HG02852 (cell line): ENCODE results near the gene PHLDB2.

Experiments used
- ATAC-seq: cut with Tn5 transposase; IDR thresholded peaks from one replicate; pipeline ENCODE4 v1.9.1; 2021; ENCODE audit warnings: mild to moderate bottlenecking, moderate library complexity; ENCODE audit not compliant: unreplicated experiment

Gene PHLDB2

GRCh38 chr3:111956995-111957734, 98.1 kb downstream of the PHLDB2 start:
- no peak for ATAC-seq

GRCh38 chr3:111961461-111962164, 102.5 kb downstream of the PHLDB2 start:
- ATAC-seq: no peak

GRCh38 chr3:111963424-111963823, 104.4 kb downstream of the PHLDB2 start:
- no peak for ATAC-seq

DNA sequence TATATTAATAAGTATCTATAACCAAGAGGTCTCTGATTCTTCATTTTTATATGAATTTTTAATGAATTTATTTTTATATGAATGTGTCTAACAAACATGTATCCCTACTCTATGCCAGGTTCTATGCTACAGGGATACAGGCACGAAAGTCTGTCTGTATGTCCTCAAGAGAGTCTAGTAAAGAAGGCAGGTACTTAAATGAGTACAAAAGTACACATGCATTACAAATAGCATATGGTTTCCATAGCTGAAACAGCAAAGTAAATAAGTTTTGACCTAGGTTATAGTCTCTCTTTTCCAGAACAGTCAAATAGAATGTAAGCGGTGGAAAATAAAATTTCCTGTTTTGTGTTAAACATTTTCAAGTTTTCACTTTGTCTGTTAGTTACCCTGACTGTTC, 106.4 kb downstream of the PHLDB2 start:
- no peak for ATAC-seq

- ATAC-seq: no peak
Measured at GRCh38 chr3:111967068-111967467, 108.0 kb downstream of the PHLDB2 start.

DNA sequence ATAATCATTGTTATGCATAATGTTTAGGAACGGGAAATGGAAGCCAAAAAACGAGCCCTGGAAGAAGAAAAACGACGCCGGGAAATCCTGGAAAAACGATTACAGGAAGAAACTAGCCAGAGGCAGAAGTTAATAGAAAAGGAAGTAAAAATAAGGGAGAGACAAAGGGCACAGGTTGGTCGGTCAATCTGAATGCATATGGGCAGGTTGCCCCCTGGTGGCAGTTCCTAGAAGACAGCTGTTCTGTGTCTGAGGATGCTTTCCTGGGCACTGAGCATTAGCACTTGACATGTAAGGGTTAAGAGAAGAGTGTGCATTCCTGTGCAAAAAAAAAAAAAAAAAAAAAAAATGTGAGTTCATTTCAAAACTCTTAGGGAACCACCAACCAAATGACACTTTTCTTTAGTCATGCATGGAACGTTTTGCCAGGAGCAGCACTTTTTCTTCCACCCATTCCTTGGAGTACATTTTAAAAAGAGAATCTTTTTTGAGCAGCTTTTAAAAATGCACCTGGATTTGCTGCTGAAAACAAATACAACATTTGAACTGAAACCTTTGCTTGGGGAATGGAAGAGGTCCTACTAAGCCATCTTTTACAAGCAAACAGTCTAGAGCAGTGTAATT, 108.7 kb downstream of the PHLDB2 start:
- peak; percentile 97 for ATAC-seq

DNA sequence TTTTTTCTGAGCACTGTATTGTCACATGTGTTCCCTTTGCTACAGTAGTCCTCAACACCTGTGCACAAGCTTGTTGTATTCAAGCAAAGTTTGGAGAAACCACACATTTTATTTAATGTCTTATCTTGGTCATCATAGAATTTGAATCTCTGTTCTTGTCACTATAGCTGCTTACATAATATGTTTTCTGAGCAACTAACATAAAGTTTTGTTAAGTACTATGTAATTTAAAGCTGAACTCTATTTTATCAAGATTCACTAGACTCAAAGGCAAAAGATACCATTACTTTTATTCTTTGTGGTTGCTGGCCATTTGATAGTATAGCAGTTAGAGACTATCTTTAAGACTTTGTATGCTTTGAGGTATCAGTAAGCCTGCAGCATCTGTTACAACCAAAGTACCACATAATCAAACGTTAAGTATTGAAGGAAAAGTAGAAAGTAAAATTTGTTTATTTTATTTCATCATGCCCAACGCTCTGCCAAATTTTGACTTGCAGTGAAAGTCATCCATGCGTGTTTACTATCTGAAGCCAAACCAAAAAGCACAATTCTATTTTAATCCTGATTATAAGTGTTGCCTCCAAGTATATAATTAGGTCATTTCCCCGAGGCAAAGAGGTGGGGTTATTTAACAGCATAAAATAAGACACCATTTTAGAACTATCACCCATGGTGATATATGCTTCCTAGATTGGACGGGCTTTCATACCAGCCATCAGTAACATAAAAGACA, 109.4 kb downstream of the PHLDB2 start:
- ATAC-seq: no peak

DNA sequence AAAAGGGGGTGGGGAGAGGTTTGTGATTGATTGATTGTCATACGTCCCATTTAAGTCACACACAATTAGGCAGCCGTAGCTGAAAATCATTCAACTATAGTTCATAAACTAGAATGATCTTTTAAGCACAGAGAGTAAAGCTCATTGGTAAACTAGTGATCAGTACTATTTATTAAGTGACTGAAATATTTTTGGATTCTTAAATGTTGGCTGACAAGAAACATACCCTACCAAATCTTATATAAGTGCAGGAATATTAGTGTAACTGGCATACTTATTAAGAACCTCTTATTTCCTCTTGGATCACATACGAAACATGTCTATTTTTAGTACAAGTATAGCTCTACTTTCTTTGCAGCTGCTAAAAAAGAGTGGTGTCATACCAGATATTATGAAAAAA, 111.3 kb downstream of the PHLDB2 start:
- no peak for ATAC-seq

- no peak for ATAC-seq
Measured at GRCh38 chr3:111971533-111972130, 112.6 kb downstream of the PHLDB2 start.

- no peak for ATAC-seq
Measured at GRCh38 chr3:111972891-111973290, 113.8 kb downstream of the PHLDB2 start.

DNA sequence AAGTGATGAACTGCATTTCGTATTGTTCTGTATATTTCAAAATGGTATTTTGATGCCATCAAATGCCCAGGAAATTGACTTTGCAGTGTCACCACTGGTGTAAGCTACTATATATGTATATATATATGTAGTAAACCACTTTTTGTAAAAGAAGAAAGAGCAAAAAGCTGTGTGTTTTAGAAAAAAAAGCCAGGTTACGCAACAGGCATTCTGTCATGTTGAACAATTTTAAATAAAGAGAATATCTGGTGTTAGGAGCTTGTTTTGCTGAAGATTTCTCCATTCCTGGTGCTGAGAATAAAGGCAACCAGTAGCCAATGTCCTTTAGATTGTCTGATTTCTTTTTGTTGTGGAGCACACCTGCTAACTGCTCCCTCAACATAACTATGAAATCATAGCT, 116.1 kb downstream of the PHLDB2 start:
- ATAC-seq: no peak

- ATAC-seq: no peak
Measured at GRCh38 chr3:111976254-111976653, 117.2 kb downstream of the PHLDB2 start.

GRCh38 chr3:111978583-111979433, 119.7 kb downstream of the PHLDB2 start, which contains the start of gene ABHD10:
Gene ABHD10, plus strand, starts transcription at chr3:111979026. Its CDS starts 36 bp downstream, at chr3:111979062.
- peak; percentile 94 for ATAC-seq

DNA sequence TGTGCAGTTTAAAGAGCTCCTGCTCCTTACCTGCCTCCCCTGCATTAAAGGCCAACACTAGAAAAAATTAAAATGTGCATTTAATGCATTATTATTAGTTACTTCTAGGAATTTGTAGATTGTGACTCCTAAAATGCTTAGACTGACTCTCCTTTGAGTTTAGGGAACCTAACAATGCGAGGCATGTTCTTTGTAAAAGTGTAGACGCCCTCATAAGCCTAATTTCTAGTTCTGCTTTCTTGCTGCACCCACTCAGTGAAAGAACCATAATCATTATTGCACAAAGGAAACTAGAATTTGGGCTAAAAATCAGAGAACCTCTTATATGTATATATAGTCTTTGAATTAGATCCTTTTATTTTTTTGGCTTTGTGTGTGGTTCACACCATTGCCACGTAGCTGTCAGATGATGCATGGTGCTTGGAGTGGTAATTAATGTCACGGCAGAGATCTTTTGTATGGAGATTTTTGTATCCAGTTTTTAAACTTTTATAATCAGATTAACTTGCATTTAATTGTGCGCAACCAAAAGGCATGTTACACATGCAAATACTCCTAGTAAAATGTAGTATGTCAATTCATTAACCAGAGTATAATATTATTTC, 120.5 kb downstream of the PHLDB2 start:
- peak; percentile 47 for ATAC-seq

DNA sequence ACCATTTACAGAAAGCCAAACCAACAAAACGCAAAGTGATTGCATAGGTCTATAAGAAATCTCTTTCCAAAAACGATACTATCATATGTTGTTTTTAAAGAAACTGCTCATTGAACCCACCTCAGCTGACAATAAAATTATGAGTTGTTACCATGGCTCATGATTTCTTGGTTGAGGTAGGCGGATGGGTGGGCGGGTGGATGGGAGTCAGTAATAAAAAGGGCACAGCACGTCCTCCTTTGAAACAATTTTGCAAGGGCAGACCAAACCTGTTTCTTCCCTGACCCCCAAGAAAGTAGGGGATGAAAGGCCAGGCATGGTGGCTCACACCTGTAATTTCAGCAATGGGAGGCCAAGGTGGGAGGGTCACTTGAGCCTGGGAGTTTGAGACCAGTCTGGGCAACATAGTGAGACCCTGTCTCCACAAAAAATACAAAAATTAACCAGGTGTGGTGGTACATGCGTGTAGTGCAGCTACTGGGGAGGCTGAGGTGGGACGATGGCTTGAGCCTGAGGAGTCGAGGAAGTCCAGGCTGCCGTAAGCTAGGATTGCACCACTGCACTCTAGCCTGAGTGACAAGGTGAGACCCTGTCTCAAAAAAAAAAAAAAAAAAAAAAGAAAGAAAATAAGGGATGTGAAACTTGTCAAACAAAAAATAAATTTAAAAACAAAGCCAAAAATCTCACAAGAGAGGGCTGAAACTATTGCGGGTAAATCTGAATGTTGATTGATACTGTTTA, 121.8 kb downstream of the PHLDB2 start:
- no peak for ATAC-seq

DNA sequence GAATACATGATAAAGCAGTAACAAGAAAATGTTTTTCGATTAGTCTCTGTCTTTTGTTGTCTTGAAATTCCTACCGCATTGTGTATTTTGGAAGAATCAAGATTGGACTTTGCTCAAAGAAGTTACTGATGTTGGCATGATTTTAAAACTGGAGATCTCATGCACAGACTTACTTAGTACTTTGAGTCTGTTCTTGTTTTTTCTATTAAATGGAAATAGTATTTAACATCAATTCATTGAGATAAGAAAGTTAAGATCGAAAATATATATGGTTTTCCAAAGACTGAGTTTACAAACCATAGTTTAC, 122.3 kb downstream of the PHLDB2 start:
- ATAC-seq: no peak

DNA sequence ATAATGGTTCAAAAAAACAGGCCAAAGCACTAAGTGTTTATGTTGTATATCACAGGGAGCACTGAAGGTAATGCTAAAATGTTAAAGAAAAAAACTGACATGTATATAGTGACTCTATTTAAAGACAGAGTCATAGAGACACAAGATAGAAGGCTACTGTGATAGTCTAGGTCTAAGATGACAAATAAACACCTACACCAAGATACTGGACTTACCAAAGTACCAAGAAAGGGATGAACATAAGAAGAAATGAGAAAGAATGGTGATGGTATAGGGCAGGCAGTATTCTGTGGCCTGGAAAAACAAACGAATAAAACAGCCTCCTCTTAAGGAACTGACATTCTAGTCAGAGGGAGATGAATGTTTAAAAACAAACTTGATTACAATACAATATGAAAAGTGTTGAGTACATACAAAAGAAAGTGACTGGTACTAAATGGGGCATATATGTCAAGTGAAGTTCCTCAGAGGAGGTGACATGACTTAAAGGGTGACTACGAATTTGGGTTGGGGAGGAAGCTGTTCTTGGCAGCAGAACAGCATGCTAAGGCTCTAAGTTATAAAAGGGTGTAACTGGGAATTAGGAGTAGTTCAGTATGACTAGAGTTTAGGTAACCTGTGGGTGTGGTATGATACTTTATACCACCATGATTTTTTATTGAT, 125.7 kb downstream of the PHLDB2 start:
- no peak for ATAC-seq

GRCh38 chr3:111986800-111987199, 127.7 kb downstream of the PHLDB2 start:
- ATAC-seq: no peak
